ENCODE results near the gene COL24A1. TPM values are rescaled to one million over a fixed set of nuclear protein-coding genes. Genes with fewer than 3 reads are reported as not detected.
"Not testable (repeated sequence)": the region's sequence is repeated elsewhere in the genome, so short reads cannot be mapped to it uniquely, and the experiment has no call there.

COL24A1 gene
- total RNA-seq, 1 experiment from 2014 or later = 3.2 TPM

- DNase-seq = peak in 1 of 2 experiments; percentile 40
- H3K4me1 ChIP-seq = no peaks in the 10 kb centered on the region
- H3K4me3 ChIP-seq = no peak overlapping the region
These were observed 272.1 kb downstream of the COL24A1 start for GRCh38 chr1:85884372-85885035.

GRCh38 chr1:85867189-85867588 is 289.4 kb downstream of the COL24A1 start:
- Histone ChIP-seq H3K36me3 (no peaks in the 10 kb centered on the region), H3K27me3 (no peaks in the 10 kb centered on the region), H3K4me3 (no peak overlapping the region), H3K4me1 (no peaks in the 10 kb centered on the region), H3K27ac (no peak overlapping the region), H3K9me3 (replicated peaks) (no peaks in the 10 kb centered on the region)
- DNase-seq = no peak

More at GRCh38 chr1:85884372-85885035, 272.1 kb downstream of the COL24A1 start:
- Histone ChIP-seq H3K9me3 (replicated peaks) (no peaks in the 10 kb centered on the region), H3K36me3 (no peaks in the 10 kb centered on the region), H3K27me3 (no peaks in the 10 kb centered on the region), H3K27ac (no peak overlapping the region)

- no peak for DNase-seq
These were observed 291.4 kb downstream of the COL24A1 start for GRCh38 chr1:85865213-85865612.

GRCh38 chr1:85864727-85865126 is 291.8 kb downstream of the COL24A1 start:
- no peak for DNase-seq
- H3K27me3 ChIP-seq = no peaks in the 10 kb centered on the region
- H3K9me3 ChIP-seq (replicated peaks) = no peaks in the 10 kb centered on the region
- no peaks in the 10 kb centered on the region for H3K36me3 ChIP-seq
- H3K27ac ChIP-seq = no peak overlapping the region
- H3K4me1 ChIP-seq = no peaks in the 10 kb centered on the region
- no peak overlapping the region for H3K4me3 ChIP-seq

More at GRCh38 chr1:85865213-85865612, 291.4 kb downstream of the COL24A1 start:
- H3K36me3 ChIP-seq = no peaks in the 10 kb centered on the region
- no peaks in the 10 kb centered on the region for H3K9me3 ChIP-seq (replicated peaks)
- no peak overlapping the region for H3K4me3 ChIP-seq
- H3K27me3 ChIP-seq = no peaks in the 10 kb centered on the region
- no peak overlapping the region for H3K27ac ChIP-seq
- no peaks in the 10 kb centered on the region for H3K4me1 ChIP-seq

GRCh38 chr1:85863639-85864038 is 292.9 kb downstream of the COL24A1 start:
- not testable (repeated sequence) for DNase-seq; H3K27me3 ChIP-seq; H3K36me3 ChIP-seq; H3K4me1 ChIP-seq; H3K4me3 ChIP-seq; H3K27ac ChIP-seq; H3K9me3 ChIP-seq (replicated peaks)

GRCh38 chr1:85862456-85862855 is 294.1 kb downstream of the COL24A1 start:
- H3K4me3 ChIP-seq = no peak overlapping the region
- DNase-seq = no peak

GRCh38 chr1:85857991-85858390 is 298.6 kb downstream of the COL24A1 start:
- Histone ChIP-seq H3K36me3 (no peaks in the 10 kb centered on the region), H3K27ac (no peak overlapping the region), H3K4me3 (no peak overlapping the region), H3K4me1 (no peaks in the 10 kb centered on the region), H3K27me3 (no peaks in the 10 kb centered on the region), H3K9me3 (replicated peaks) (no peaks in the 10 kb centered on the region)
- DNase-seq = no peak

More at GRCh38 chr1:85862456-85862855, 294.1 kb downstream of the COL24A1 start:
- no peak overlapping the region for H3K27ac ChIP-seq
- H3K27me3 ChIP-seq = no peaks in the 10 kb centered on the region
- no peaks in the 10 kb centered on the region for H3K9me3 ChIP-seq (replicated peaks)
- no peaks in the 10 kb centered on the region for H3K4me1 ChIP-seq
- H3K36me3 ChIP-seq = no peaks in the 10 kb centered on the region

GRCh38 chr1:85850238-85850637 is 306.3 kb downstream of the COL24A1 start:
- no peaks in the 10 kb centered on the region for H3K36me3 ChIP-seq
- no peaks in the 10 kb centered on the region for H3K9me3 ChIP-seq (replicated peaks)
- H3K27me3 ChIP-seq = no peaks in the 10 kb centered on the region
- peaks cover 30% of the 10 kb centered on the region for H3K4me1 ChIP-seq
- DNase-seq = peak in 1 of 2 experiments; percentile 36
- H3K4me3 ChIP-seq = no peak overlapping the region
- peak overlapping the region; percentile 2; the same call in 1 of the 2 replicates for H3K27ac ChIP-seq

- H3K4me1 ChIP-seq = peaks cover 30% of the 10 kb centered on the region
- H3K9me3 ChIP-seq (replicated peaks) = no peaks in the 10 kb centered on the region
- H3K27ac ChIP-seq = peak overlapping the region; percentile 2; the same call in 1 of the 2 replicates
- no peaks in the 10 kb centered on the region for H3K36me3 ChIP-seq
- no peak for DNase-seq
- no peaks in the 10 kb centered on the region for H3K27me3 ChIP-seq
- H3K4me3 ChIP-seq = no peak overlapping the region
These were observed 306.9 kb downstream of the COL24A1 start for GRCh38 chr1:85849660-85850059.

GRCh38 chr1:85847356-85847755 is 309.2 kb downstream of the COL24A1 start:
- H3K27ac ChIP-seq = no peak overlapping the region

GRCh38 chr1:85846706-85847105 is 309.9 kb downstream of the COL24A1 start:
- Histone ChIP-seq H3K9me3 (replicated peaks) (no peaks in the 10 kb centered on the region), H3K4me3 (no peak overlapping the region), H3K27me3 (no peaks in the 10 kb centered on the region), H3K4me1 (peaks cover 30% of the 10 kb centered on the region), H3K36me3 (no peaks in the 10 kb centered on the region), H3K27ac (no peak overlapping the region)
- DNase-seq = peak in 1 of 2 experiments; percentile 29

More at GRCh38 chr1:85847356-85847755, 309.2 kb downstream of the COL24A1 start:
- Histone ChIP-seq H3K27me3 (no peaks in the 10 kb centered on the region), H3K4me1 (peaks cover 30% of the 10 kb centered on the region), H3K36me3 (no peaks in the 10 kb centered on the region), H3K9me3 (replicated peaks) (no peaks in the 10 kb centered on the region), H3K4me3 (no peak overlapping the region)
- peak; percentile 8 to 61 for DNase-seq

- Histone ChIP-seq H3K4me3 (no peak overlapping the region), H3K36me3 (no peaks in the 10 kb centered on the region), H3K27ac (no peak overlapping the region), H3K9me3 (replicated peaks) (no peaks in the 10 kb centered on the region), H3K4me1 (no peaks in the 10 kb centered on the region), H3K27me3 (no peaks in the 10 kb centered on the region)
- DNase-seq = no peak
These were observed 317.1 kb downstream of the COL24A1 start for GRCh38 chr1:85839459-85839858.

- Histone ChIP-seq H3K9me3 (replicated peaks) (no peaks in the 10 kb centered on the region), H3K27ac (no peak overlapping the region), H3K4me3 (no peak overlapping the region), H3K36me3 (no peaks in the 10 kb centered on the region), H3K27me3 (no peaks in the 10 kb centered on the region), H3K4me1 (no peaks in the 10 kb centered on the region)
- DNase-seq = no peak
These were observed 318.3 kb downstream of the COL24A1 start for GRCh38 chr1:85838238-85838637.

GRCh38 chr1:85836736-85837135 is 319.8 kb downstream of the COL24A1 start:
- H3K36me3 ChIP-seq = no peaks in the 10 kb centered on the region
- H3K9me3 ChIP-seq (replicated peaks) = no peaks in the 10 kb centered on the region
- H3K4me3 ChIP-seq = no peak overlapping the region
- H3K4me1 ChIP-seq = no peaks in the 10 kb centered on the region
- no peaks in the 10 kb centered on the region for H3K27me3 ChIP-seq
- DNase-seq = no peak
- no peak overlapping the region for H3K27ac ChIP-seq

GRCh38 chr1:85833165-85833564 is 323.4 kb downstream of the COL24A1 start:
- not testable (repeated sequence) for DNase-seq, H3K4me3 ChIP-seq, H3K4me1 ChIP-seq

GRCh38 chr1:85830837-85831236 is 325.7 kb downstream of the COL24A1 start:
- Histone ChIP-seq H3K36me3 (no peaks in the 10 kb centered on the region), H3K4me1 (no peaks in the 10 kb centered on the region), H3K27me3 (no peaks in the 10 kb centered on the region), H3K4me3 (no peak overlapping the region), H3K9me3 (replicated peaks) (no peaks in the 10 kb centered on the region), H3K27ac (no peak overlapping the region)
- DNase-seq = no peak

More at GRCh38 chr1:85833165-85833564, 323.4 kb downstream of the COL24A1 start:
- H3K36me3 ChIP-seq; H3K27me3 ChIP-seq; H3K9me3 ChIP-seq (replicated peaks); H3K27ac ChIP-seq: not testable (repeated sequence)
